Measurements from ENCODE around the gene ARID3C. TPM values are rescaled to one million over a fixed set of nuclear protein-coding genes. Genes with fewer than 3 reads are reported as not detected.

The ARID3C gene
- polyA plus RNA-seq, 2 of the 4 experiments (the other 2 are of a cell fraction), result 0.09 to 0.12 TPM

GRCh38 chr9:34663303-34663605 lies 34.4 kb upstream of the ARID3C start:
- no peak for DNase-seq (ENCODE audit: low read depth in 1 of 2, low spot score in 1 of 2)
- no peak for FAIRE-seq
- no peak overlapping the region for H3K27ac ChIP-seq

GRCh38 chr9:34662526-34663302 lies 33.8 kb upstream of the ARID3C start, which contains the start of gene CCL27:
Gene CCL27, minus strand, starts transcription at chr9:34662657. Its CDS starts 24 bp downstream, at chr9:34662633.
- H3K9me3 ChIP-seq, result no peaks in the 10 kb centered on the region
- DNase-seq (ENCODE audit: low read depth in 1 of 2, low spot score in 1 of 2), result no peak
- peaks cover 8% of the 10 kb centered on the region for H3K4me1 ChIP-seq
- ATAC-seq, result no peak
- H3K4me3 ChIP-seq, result no peak within 1 kb of the TSS
- no peak within 1 kb of the TSS for H3K4me2 ChIP-seq
- TF ChIP-seq NR3C1 (IDR thresholded peaks at IDR 0.05) (no peak), ESRRA (IDR thresholded peaks at IDR 0.05; ENCODE audit: borderline replicate concordance, low read length) (no peak), RAD21 (conservative IDR thresholded peaks at IDR 0.05 in 1 of 2, IDR thresholded peaks at IDR 0.05 in 1 of 2) (no peak), EHMT2 (IDR thresholded peaks at IDR 0.05; ENCODE audit: low read depth) (no peak)
- ChIA-PET POLR2A (interaction anchor here (1.1 kb wide), 1 partner anchor 11 kb away, joined by 3 read pairs; the partner anchor contains the start of gene IL11RA), CTCF (interaction anchor here (0.7 to 12.1 kb wide), 6 partner anchors 13 to 120 kb away, joined by 3 to 288 read pairs (median 5); partner anchors contain the start of genes GALT, IL11RA and SIGMAR1)
- WGBS (ENCODE audit: missing lambda C conversion rate), result 91% methylated on average over 4 of the region's 4 CpGs
- no peak within 1 kb of the TSS for H3K27ac ChIP-seq
- FAIRE-seq, result no peak

More at GRCh38 chr9:34663303-34663605, 34.4 kb upstream of the ARID3C start:
- TF ChIP-seq EHMT2 (IDR thresholded peaks at IDR 0.05; ENCODE audit: low read depth), result no peak
- H3K9me3 ChIP-seq, result no peaks in the 10 kb centered on the region
- H3K4me1 ChIP-seq, result peaks cover 8% of the 10 kb centered on the region
- no peak overlapping the region for H3K4me3 ChIP-seq
- ChIA-PET CTCF (interaction anchor here (1.0 to 12.1 kb wide), 7 partner anchors 10 to 119 kb away, joined by 3 to 288 read pairs (median 4); partner anchors contain the start of genes GALT, IL11RA and SIGMAR1), POLR2A (no interaction called here)
- no peak for ATAC-seq
- no peak overlapping the region for H3K4me2 ChIP-seq

- Histone ChIP-seq H3K27ac (no peak overlapping the region), H3K4me2 (no peak overlapping the region), H3K4me1 (peaks cover 5% of the 10 kb centered on the region), H3K9me3 (no peaks in the 10 kb centered on the region), H3K4me3 (no peak overlapping the region)
- TF ChIP-seq NFE2L2 (conservative IDR thresholded peaks at IDR 0.05; ENCODE audit: low read length) (no peak), REST (IDR thresholded peaks at IDR 0.05) (no peak)
- ChIA-PET CTCF (interaction anchor here (1.0 to 12.1 kb wide), 4 partner anchors 15 to 407 kb away, joined by 3 to 288 read pairs (median 26); partner anchors contain the start of genes GALT, IL11RA and SIGMAR1), POLR2A (interaction anchor here (0.9 kb wide), 1 partner anchor 13 kb away, joined by 3 read pairs; the partner anchor contains the start of gene GALT)
- WGBS (ENCODE audit: missing lambda C conversion rate), result 89% methylated on average over 8 of the region's 8 CpGs
- no peak for DNase-seq (ENCODE audit: low read depth in 1 of 2, low spot score in 1 of 2)
- FAIRE-seq, result no peak
- ATAC-seq, result no peak
Observed at GRCh38 chr9:34659592-34660253, 30.9 kb upstream of the ARID3C start.

- H3K9me3 ChIP-seq, result no peaks in the 10 kb centered on the region
- no peak overlapping the region for H3K27ac ChIP-seq
- WGBS (ENCODE audit: missing lambda C conversion rate), result 92% methylated on average over 9 of the region's 14 CpGs
- no peak overlapping the region for H3K4me2 ChIP-seq
- FAIRE-seq (no peak), DNase-seq (ENCODE audit: low read depth in 1 of 2, low spot score in 1 of 2) (no peak), ATAC-seq (no peak)
- H3K4me3 ChIP-seq, result no peak overlapping the region
- POLR2A ChIA-PET, result no interaction called here
- no peaks in the 10 kb centered on the region for H3K4me1 ChIP-seq
- CTCF ChIA-PET, result interaction anchor here (3.5 to 12.1 kb wide), 3 partner anchors 15 to 43 kb away, joined by 21 to 288 read pairs (median 48); partner anchors contain the start of genes GALT, IL11RA and SIGMAR1
- TF ChIP-seq PBX3 (IDR thresholded peaks at IDR 0.05), result no peak
- no peak for TF ChIP-seq CTCF (IDR thresholded peaks at IDR 0.05)
- no peak for TF ChIP-seq HES2 (IDR thresholded peaks at IDR 0.05)
- TF ChIP-seq PHF8 (IDR thresholded peaks at IDR 0.05; ENCODE audit: borderline replicate concordance, low read depth), result no peak
- no peak for TF ChIP-seq TP53 (CRISPR knock-in tag; IDR thresholded peaks at IDR 0.05)
- no peak for TF ChIP-seq BHLHE40 (IDR thresholded peaks at IDR 0.05; ENCODE audit: low read depth, low read length)
- TF ChIP-seq HMGXB4 (CRISPR knock-in tag; IDR thresholded peaks at IDR 0.05; ENCODE audit: borderline replicate concordance), result no peak
- no peak for TF ChIP-seq ZSCAN20 (CRISPR knock-in tag; IDR thresholded peaks at IDR 0.05)
- no peak for TF ChIP-seq CBX2 (IDR thresholded peaks at IDR 0.05; ENCODE audit: borderline replicate concordance, low read depth)
- TF ChIP-seq GATA3 (IDR thresholded peaks at IDR 0.05; ENCODE audit: borderline replicate concordance), result no peak
- TF ChIP-seq NFE2L2 (conservative IDR thresholded peaks at IDR 0.05; ENCODE audit: low read length), result no peak
- no peak for TF ChIP-seq EHF (CRISPR knock-in tag; IDR thresholded peaks at IDR 0.05)
- TF ChIP-seq RFX5 (IDR thresholded peaks at IDR 0.05), result no peak
Observed at GRCh38 chr9:34658461-34658860, 29.6 kb upstream of the ARID3C start.

Measured in A549 (cell line).